HL-60 (cell line): Measurements from ENCODE around the gene PRDM2.

Source experiments
- POLR2AphosphoS5 ChIP-seq: IDR thresholded peaks from 2 replicates; pipeline ENCODE4 v1.6.1; 2012; ENCODE audit warnings: low read depth
- TF ChIP-seq, protein P1 (sequence below): IDR thresholded peaks from 2 replicates; pipeline ENCODE4 v1.6.1; 2012; ENCODE audit warnings: low read depth; ENCODE audit not compliant: insufficient replicate concordance
- TF ChIP-seq, protein P2 (sequence below): IDR thresholded peaks from one replicate; pipeline ENCODE4 v1.5.1; 2011; ENCODE audit warnings: low read length, control low read depth, inconsistent platforms; ENCODE audit not compliant: insufficient read depth

DNA sequence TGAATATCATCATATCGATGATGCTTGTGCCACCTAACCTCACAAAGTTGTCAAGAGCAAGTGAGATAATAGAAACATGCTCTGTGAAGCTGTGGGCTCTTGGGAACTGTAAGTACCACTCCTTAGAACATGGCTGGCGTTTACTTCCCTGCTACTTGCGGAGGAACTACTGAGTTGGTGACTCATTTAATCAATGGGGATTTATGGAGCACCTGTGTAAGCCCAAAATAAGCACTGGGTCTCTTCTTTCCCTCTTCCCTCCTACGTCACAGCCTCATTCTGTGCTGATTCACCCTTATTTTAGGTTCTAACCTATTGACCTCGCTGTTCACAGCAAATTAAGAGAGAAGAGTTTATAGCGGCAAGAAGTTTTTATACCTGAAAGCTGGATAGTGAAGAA is 52.9 kb downstream of the PRDM2 start:
- TF ChIP-seq, protein P1, sequence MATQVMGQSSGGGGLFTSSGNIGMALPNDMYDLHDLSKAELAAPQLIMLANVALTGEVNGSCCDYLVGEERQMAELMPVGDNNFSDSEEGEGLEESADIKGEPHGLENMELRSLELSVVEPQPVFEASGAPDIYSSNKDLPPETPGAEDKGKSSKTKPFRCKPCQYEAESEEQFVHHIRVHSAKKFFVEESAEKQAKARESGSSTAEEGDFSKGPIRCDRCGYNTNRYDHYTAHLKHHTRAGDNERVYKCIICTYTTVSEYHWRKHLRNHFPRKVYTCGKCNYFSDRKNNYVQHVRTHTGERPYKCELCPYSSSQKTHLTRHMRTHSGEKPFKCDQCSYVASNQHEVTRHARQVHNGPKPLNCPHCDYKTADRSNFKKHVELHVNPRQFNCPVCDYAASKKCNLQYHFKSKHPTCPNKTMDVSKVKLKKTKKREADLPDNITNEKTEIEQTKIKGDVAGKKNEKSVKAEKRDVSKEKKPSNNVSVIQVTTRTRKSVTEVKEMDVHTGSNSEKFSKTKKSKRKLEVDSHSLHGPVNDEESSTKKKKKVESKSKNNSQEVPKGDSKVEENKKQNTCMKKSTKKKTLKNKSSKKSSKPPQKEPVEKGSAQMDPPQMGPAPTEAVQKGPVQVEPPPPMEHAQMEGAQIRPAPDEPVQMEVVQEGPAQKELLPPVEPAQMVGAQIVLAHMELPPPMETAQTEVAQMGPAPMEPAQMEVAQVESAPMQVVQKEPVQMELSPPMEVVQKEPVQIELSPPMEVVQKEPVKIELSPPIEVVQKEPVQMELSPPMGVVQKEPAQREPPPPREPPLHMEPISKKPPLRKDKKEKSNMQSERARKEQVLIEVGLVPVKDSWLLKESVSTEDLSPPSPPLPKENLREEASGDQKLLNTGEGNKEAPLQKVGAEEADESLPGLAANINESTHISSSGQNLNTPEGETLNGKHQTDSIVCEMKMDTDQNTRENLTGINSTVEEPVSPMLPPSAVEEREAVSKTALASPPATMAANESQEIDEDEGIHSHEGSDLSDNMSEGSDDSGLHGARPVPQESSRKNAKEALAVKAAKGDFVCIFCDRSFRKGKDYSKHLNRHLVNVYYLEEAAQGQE = no peak
- TF ChIP-seq POLR2AphosphoS5 = no peak
- TF ChIP-seq, protein P2, sequence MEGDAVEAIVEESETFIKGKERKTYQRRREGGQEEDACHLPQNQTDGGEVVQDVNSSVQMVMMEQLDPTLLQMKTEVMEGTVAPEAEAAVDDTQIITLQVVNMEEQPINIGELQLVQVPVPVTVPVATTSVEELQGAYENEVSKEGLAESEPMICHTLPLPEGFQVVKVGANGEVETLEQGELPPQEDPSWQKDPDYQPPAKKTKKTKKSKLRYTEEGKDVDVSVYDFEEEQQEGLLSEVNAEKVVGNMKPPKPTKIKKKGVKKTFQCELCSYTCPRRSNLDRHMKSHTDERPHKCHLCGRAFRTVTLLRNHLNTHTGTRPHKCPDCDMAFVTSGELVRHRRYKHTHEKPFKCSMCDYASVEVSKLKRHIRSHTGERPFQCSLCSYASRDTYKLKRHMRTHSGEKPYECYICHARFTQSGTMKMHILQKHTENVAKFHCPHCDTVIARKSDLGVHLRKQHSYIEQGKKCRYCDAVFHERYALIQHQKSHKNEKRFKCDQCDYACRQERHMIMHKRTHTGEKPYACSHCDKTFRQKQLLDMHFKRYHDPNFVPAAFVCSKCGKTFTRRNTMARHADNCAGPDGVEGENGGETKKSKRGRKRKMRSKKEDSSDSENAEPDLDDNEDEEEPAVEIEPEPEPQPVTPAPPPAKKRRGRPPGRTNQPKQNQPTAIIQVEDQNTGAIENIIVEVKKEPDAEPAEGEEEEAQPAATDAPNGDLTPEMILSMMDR = no peak
